Measurements from ENCODE around the gene AGPAT2.

The AGPAT2 gene

DNA sequence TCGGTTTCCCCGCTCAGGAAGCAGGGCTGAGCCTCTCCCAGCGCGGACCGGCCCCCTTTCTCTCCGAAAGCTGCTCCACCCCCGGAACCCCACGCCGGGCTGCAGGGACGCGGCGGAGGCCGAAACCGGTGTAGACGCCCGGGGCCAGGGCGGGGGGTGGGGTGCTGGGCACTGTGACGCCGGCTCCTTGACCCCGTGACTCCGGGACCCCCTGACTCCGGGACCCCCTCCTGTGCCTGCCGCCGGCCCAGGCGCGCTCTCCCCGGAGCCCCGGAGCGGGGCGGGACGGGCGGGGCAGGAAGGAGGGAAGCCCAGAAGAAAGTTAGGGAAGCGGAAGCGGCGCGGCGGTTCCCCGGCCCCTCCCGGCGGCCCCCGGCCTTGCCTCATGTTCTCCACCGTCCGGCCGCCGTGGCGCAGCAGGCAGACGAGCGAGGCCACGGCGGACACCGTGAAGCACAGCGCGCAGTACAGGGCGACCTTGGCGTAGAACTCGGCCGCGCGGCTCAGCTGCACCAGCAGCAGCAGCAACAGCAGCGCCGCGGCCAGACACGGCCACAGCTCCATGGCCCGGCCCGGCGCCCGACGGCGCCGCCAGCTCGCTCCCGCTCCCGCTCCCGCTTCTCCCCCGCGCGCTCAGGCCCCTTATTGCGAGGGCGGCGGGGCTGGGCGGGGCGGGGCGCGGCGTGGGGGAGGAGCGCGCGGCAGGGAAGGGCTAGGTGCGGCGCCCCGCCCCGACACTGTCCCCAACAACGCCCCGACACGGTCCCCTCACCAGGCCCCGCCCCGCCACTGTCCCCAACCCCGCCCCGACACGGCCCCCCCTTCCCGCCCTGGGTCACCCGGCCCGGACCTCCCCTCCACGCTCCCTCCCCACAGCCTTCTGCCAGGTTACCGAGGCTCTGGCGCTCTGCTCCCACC lies at the start of gene AGPAT2:
AGPAT2 (minus strand) TSS at position 664 of the 918 bp plus-strand sequence; CDS start at position 564, 100 bp downstream.
- DNase-seq = peak; percentile 73

DNA sequence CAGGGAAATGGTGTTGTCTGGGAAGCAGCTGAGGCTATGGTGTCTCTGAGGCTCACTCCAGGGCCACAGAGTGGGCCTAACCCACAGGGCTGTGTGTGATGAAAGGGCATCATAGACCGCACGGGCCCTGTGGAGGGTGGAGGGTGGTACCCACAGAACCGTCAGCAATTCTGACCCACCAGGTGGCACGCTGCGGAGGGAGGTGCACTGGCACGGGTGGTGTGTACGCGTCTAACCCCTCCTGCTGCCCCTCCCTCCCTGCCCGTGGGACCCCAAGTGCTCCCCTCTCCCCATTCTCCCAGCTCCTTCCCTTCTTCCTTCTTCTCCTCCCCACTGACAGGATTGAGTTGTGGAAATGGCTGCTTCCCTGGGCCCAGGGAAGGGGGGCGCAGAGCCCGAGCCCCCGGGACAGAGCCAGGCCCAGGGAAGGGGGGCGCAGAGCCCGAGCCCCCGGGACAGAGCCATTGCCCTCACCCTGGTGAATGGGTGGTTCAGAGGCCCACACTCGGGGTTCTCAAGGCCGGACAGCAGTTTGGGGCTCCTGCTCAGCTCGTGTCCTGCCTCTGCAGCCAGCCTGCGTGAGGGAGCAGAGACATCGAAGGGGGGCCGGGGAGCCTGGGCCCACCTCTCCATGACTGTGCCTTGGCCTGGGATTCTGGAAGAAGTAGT lies 48.7 kb upstream of the AGPAT2 start:
- DNase-seq = no peak

DNA sequence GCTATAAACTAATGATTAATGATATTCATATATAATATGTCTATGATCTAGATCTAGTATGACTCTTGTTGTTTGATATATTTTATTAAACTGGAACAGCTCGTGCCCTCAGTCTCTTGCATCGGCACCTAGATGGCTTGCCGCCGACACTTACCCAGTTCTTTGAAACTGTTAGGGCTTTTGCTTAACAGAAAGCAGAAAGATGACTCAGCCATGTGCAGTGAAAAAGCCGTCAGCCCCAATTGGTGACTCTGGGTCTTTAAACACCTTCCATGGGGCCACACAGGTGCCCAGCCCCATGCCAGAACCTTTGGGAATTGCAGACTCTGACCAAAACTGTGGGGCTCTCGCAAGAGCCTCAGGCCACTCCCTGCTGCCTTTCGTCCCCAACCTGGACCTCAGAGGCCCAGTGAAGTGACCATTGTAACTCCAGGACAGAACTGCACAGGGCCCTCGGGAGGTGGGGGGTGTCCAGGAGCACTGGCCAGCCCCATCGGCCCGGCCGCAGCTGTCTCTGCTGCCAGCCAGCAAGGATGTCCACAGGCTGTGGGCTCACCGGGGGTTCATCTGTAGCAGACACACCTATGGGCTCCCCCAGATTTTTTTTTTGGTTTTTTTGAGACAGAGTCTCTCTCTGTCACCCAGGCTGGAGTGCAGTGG lies 47.7 kb upstream of the AGPAT2 start:
- no peak for DNase-seq

DNA sequence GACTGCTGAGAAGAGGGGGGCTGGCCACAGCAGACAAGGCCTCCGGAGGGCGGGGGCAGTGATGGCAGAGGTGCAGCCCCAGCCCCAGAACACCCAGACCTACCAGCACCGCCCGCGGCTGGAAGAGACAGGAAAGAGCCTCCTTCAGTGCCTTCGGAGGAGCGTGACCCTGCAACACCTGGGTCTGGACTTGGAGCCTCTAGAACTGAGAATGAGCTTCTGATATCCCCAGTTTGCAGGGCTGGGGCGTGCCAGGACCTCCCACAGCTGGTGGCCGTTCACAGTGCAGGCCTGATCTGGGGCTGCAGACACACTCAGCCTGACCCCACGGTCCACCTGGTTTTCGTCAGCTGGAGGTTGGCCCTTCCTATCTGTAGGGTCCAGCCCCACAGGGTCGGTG lies 46.4 kb upstream of the AGPAT2 start:
- DNase-seq = no peak

DNA sequence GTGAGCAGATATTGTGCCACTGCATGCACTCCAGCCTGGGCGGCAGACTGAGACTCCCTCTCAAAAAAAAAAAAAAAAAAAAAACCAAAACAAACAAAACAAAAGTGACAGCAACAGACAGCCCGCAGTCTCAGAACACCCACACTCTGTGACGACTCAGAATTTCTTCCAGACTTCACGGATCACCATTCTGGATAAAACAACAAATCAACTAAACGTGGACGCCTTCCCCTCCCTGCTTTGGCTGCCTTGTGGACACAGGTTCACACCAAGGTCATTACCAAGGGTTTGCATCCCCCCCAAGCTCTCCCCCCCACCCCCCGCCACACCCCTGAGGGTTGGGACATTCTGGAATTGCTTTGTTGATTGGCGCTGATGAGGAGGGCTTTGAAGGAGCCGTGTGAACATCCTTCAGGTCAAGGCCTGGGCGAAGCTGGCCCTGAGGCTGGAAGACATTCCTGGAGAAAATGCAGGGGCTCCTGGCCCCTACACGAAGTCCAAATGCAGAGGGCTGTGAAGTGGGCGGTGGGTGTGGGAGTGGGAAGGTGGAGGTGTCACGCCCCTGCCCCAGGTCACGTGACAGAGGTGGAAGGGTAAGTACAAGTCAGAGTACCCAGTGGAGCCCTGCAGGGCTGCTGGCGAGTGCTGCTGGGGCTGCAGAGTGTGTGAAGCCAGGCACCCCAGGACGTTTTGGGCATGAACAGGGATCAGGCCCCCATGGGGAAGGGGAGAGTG lies 45.4 kb upstream of the AGPAT2 start:
- no peak for DNase-seq

DNA sequence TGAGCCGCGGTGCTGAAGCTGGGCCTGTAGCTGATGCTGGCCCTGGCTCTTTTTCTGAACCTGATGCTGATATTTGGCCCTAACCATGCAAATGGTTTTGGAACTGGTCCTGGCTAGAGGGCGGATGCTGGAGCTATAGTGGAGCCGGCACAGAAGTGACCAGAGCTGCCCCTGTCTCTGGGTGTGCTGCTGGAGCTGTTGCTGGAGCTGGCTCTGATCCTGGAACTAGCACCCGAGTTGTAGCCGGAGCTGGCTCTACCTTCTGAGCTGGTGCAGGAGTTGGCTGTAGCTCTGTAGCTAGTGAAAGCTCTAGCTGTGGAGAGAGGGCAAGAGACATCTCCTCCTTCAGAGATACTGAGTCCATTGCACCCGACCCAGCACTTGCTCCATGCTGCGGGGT lies 42.7 kb upstream of the AGPAT2 start:
- no peak for DNase-seq

DNA sequence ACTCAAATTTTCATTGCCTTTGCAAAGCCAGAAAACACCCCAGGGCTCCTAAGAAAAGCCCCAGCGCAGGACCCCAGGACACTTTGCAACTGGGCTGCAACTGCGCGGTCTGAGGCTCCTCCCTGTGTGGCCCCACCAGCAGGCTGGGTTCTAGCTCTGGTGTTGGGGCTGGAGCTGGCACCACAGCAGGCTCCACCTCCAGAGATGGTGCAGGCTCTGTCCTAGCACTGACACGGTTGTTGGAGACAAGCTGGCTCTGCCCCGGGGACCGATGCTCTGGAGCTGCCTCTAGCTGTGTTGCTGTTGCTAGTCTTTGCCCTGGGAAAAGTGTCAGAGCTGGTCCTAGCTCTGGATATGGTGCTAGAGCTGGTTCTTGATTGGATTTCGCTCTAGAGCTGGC lies 41.9 kb upstream of the AGPAT2 start:
- DNase-seq = no peak

DNA sequence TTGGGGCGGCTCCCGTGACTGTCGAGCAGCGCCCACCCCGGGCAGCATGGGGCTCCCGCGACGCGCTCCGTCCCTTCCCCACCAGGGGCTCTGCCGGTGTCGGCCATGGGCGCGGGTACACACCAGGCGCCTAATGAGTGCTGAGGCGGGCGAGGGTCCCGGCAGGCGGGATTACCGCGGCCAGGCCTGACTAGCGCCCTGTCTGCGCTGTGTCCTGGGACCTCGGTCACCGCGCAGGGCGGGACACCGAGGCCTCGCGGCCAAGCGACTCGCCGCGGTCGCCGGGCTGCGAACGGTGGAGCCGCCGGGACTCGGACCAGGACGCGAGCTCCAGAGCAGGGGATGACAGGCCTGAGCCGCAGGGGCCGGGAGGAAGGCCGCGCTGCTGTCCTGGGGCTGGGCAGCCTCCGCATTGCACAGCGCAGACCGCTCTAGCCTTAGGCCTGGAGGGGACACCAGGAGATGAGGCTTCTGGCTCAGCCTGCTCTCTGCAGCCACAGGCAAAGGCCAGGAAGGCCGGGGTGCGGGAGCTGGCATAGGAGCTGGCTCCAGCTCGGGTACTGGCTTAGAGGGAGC lies 41.4 kb upstream of the AGPAT2 start:
- no peak for DNase-seq

DNA sequence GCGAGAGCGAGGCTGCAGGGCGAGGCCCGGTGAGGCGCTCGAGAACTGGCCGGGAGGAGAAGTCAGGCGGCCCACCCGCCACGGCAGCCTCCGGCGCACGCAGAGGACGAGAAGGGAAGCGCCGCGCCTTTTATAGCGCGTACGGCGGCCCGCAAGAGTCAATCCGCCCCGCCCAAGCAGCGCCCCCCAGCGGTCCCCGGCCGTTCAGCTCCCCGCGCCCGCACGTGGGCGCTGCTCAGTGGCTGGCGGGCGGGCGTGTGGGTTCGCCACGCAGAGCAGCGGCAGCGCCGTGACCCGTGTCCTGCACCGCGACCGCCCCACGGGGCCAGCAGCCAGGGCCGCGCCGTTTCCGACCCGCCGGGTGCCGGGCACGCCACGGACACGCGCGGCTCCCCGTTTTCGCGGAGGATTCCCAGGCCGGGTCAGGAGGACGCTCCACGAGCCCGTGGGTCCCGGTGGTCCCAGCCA lies 40.9 kb upstream of the AGPAT2 start:
- DNase-seq = peak; percentile 92

DNA sequence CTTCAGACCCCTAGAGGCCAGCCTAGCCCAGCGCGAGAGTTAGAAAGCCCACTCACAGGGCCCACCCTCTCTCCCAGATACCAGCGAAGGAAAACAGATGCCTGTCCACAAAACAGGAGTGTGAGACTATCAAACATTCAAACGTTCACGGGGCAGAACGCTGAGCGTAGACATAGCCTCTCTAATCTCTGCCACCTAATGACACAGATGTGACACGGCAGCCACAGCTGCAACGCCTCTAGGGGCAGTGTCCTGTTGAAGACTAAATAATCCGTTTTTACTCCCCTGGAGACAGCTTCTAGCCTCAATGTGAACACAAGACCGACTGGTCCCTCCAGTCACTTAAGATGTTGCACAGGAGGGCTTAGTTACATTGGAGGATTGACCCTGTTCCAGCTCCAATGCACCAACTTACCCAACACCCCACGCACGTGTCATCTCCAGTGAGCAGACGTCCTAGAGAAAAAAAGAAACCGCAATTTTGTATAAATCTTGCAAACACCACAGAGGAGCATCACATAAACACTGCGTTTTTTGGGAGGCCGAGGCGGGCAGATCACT lies 39.5 kb upstream of the AGPAT2 start:
- DNase-seq = no peak

DNA sequence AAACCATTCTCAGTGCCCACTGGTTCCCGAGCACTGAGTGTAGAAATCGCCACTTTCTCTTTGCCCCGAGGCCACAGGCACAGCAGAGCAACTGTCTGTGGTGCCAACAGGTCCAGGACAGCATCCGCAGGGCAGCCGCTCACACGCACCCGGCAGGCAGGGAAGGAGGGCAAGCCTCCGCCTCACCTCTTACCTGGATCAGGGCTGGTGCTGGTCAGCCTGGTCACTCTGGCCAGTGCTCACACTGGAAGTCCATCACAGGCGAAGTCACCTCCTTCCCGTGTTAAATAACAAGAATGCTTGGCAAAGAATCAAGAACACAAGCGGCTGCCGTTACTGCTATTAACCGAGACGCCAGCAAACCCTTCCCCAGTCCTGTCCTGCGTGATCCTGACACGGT lies 38.9 kb upstream of the AGPAT2 start:
- DNase-seq = no peak

DNA sequence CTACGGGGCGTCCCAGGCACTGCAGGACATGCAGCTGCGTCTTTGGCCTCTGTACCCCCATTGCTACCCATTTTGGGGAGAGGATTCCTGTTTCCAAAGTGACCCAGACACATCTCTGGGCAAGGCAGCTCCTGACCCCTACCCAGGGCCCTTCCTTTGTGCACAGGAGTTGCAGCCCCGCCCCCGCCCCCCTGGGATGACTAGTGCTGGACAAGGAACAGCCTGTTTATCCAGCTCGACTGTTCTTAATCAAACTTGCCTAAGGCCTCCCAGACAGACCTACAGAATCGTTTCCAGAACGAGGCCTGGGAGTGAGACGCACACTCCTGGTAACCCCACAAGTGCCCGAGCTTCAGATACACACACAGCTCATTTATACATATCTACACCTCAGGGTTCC lies 38.4 kb upstream of the AGPAT2 start:
- DNase-seq = no peak

DNA sequence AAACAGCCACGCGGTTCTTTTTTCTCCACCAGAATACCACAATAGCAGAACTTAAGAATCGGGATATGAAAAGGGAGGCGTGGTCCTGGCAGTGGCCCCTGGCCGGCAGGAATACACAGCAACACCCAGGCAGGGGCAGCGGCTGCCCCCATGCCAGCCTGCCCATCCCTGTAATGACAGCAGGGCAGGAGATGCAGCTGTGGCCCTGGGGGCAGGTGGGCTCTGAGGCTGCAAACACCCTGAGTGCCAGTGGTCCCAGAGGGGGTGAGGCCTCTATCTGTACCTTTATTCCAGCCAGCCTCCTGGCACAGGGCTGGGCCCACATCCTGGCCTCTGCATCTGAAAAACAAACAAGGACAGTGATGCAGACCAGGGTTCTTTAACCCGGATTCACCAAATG lies 37.5 kb upstream of the AGPAT2 start:
- no peak for DNase-seq

DNA sequence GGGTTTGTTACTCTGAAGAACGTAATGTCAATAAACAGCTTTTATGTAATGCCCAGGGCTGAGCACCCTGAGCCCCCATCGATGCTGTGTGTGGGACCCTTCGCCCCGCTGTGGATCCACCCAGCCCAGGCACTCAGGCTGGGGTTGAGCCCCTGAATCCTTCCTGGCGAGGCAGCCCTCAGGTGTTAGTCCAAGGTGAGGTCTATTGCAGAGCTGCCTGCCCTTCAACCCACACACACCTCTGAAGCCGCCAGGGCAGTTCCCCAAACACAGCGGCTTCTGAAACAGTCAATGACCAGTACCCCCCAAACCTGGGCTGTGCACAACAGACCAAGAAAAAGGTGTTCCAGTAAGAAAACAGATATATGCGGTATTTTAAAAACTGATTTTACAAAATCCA lies 36.7 kb upstream of the AGPAT2 start:
- no peak for DNase-seq

DNA sequence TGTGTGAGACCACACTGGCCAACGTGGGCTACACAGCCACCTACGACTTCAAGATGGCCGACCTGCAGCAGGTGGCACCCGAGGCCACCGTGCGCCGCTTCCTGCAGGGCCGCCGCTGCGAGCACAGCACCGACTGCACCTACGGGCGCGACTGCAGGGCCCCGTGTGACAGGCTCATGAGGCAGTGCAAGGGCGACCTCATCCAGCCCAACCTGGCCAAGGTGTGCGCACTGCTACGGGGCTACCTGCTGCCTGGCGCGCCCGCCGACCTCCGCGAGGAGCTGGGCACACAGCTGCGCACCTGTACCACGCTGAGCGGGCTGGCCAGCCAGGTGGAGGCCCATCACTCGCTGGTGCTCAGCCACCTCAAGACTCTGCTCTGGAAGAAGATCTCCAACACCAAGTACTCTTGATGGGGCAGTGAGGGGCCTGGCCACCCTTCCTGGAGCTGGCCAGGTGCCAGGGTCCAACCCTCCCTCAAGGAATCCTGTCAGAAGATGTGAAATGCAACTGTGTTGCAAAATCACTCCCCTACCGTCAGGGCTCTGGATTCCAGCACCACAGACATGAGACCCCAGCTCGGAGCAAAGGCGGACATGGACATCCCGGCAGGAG lies 36.2 kb upstream of the AGPAT2 start:
- DNase-seq = no peak

DNA sequence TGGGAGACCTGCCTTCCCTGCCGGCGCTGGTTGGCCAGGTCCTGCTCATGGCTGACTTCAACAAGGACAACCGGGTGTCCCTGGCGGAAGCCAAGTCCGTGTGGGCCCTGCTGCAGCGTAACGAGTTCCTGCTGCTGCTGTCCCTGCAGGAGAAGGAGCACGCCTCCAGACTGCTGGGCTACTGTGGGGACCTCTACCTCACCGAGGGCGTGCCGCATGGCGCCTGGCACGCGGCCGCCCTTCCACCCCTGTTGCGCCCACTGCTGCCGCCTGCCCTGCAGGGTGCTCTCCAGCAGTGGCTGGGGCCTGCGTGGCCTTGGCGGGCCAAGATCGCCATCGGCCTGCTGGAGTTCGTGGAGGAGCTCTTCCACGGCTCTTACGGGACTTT lies 35.7 kb upstream of the AGPAT2 start:
- no peak for DNase-seq

DNA sequence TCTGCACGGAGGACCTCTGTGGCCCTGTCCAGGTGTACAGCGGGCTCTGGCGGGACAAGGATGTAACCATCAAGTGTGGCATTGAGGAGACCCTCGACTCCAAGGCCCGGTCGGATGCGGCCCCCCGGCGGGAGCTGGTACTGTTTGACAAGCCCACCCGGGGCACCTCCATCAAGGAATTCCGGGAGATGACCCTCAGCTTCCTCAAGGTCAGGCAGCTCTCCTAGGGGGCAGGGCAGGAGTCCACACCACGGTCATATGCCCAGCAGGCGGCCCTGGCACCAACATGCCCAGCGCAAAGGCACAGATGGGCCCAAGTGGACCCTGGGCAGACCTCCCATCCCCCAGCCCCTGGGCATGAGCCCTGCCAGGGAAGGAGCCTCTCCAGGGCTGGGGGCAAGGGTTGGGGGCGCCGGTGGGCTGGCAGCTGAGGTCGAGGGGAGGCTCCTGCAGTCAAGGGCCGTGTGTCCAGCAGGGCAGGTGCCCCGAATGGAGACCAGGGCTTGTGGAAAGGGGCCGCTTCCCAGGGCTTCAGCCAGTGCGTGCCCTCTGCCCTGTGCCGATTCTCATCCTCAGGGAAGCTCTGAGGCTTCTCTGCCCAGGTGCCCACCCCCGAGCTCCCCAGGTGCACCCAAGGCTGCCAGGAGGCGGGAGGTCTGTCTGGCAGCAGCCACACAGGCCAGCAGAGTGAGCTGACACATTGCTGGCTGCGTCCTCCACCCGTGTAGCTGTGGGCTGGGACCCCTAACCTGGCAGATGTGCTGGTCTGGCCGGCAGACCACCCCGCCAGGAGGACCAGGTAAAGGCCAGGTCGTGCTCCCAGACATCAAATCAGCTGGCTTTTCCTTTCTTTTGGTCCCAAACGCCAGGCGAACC lies 35.1 kb upstream of the AGPAT2 start:
- DNase-seq = no peak

DNA sequence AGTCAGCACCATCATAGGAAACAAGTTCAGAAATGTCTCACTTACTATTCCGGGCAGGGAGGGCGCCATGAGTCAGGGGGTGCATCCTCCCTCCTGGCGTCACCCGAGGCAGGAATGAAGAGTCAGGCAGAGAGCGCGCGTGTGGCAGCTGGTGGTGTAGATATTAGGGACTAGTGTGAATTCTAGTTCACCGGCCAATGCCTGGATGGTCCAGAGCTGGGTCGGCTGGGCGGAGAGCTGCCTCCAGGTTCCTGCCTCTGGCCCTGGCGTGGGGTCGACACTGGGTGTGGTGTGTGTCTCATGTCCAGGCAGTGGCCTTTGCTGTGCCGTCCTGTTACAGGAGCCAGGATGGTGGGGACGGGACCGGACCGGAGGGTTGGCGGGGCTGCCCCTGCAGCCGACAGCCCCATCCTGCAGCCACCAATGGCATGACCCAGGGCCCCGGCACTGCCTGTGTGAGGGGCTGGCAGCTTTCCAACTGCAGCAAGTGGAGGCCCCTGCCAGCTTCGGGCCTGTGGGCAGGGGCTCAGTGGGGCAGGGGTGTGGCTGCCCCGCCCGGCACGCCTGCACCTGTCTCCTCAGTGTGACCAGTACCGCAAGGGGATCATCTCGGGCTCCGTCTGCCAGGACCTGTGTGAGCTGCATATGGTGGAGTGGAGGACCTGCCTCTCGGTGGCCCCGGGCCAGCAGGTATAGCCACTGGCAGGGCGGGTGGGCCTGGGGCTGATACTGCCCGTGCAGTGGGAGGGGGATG lies 34.3 kb upstream of the AGPAT2 start:
- DNase-seq = no peak

DNA sequence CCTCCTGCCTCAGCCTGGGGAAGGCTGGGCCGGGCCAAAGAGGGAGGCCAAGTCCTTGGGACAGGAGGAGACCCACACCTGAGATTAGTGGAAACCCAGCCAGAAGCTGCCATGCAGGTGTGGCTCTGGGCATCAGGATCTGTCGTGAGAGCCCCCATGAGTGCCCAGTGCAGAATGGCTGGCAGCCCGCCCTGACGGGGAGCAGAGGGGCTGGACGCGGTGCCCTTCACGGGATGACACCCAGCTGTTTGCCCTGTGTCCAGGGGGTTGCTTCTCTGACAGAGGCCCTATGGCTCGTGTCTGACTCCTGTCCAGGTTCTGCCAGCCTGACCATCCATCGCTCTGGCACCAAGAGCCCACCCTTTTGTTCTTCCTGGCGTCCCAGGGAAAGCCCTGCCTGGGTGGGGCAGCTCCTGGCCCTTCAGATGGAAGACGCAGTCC lies 33.7 kb upstream of the AGPAT2 start:
- DNase-seq = no peak
